ENCODE measurements around the gene KYAT1. TPM values are rescaled to one million over a fixed set of nuclear protein-coding genes. Genes with fewer than 3 reads are reported as not detected.

The KYAT1 gene
- total and polyA plus RNA-seq, 2 of the 13 experiments (the other 11 are each of a cell fraction or from before 2014, with no cell fraction given), result 9.2 to 46.5 TPM

DNA sequence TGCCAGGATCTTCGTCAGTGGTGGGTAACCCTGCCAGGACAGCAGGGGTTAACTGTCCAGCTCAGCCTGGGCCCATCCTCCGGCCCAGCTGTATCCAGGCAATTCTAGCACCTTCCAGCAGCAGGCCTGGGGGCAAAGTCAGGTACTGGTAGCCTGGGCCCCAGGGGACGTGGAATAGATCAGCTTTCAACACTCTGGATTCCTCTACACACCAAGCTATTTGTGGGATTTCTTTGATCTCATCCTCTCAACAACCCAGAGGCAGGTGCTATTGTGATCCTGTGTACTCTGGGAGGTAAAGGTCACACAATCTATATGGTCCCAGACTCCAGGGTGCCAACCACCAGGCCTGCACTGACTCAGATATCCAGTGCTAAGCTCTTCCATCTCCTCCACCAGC is 43.4 kb downstream of the KYAT1 start (continued):
- TF ChIP-seq SYNCRIP (IDR thresholded peaks at IDR 0.05; ENCODE audit: insufficient read depth, low read depth, low read length) (no peak), HOMEZ (CRISPR knock-in tag; IDR thresholded peaks at IDR 0.05; ENCODE audit: low read depth) (peak; percentile 47; the same call in 1 of the 2 replicates), MED13 (CRISPR knock-in tag; IDR thresholded peaks at IDR 0.05) (no peak), ZNF318 (CRISPR knock-in tag; IDR thresholded peaks at IDR 0.05) (no peak), PHB2 (IDR thresholded peaks at IDR 0.05; ENCODE audit: partially characterized antibody) (no peak), TOPORS (CRISPR knock-in tag; IDR thresholded peaks at IDR 0.05) (no peak), THAP11 (CRISPR knock-in tag; IDR thresholded peaks at IDR 0.05) (no peak), TCF7L2 (IDR thresholded peaks at IDR 0.05; ENCODE audit: low read depth, low read length) (no peak), ONECUT2 (CRISPR knock-in tag; IDR thresholded peaks at IDR 0.05) (no peak), MYPOP (CRISPR knock-in tag; IDR thresholded peaks at IDR 0.05) (peak; percentile 59; the same call in 1 of the 2 replicates), CTCF (CRISPR knock-in tag; IDR thresholded peaks at IDR 0.05) (no peak), ZNF678 (CRISPR knock-in tag; IDR thresholded peaks at IDR 0.05) (no peak), ZBTB38 (CRISPR knock-in tag; IDR thresholded peaks at IDR 0.05) (peak; percentile 66)
- TF ChIP-seq, protein P1, sequence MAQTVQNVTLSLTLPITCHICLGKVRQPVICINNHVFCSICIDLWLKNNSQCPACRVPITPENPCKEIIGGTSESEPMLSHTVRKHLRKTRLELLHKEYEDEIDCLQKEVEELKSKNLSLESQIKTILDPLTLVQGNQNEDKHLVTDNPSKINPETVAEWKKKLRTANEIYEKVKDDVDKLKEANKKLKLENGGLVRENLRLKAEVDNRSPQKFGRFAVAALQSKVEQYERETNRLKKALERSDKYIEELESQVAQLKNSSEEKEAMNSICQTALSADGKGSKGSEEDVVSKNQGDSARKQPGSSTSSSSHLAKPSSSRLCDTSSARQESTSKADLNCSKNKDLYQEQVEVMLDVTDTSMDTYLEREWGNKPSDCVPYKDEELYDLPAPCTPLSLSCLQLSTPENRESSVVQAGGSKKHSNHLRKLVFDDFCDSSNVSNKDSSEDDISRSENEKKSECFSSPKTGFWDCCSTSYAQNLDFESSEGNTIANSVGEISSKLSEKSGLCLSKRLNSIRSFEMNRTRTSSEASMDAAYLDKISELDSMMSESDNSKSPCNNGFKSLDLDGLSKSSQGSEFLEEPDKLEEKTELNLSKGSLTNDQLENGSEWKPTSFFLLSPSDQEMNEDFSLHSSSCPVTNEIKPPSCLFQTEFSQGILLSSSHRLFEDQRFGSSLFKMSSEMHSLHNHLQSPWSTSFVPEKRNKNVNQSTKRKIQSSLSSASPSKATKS (CRISPR knock-in tag; IDR thresholded peaks at IDR 0.05), result no peak
- TF ChIP-seq, protein P2, sequence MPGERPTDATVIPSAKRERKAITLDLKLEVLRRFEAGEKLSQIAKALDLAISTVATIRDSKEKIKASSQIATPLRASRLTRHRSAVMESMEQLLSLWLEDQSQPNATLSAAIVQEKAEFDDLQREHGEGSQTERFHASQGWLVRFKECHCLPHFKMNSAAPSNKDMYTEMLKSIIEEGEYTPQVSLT (CRISPR knock-in tag; IDR thresholded peaks at IDR 0.05; ENCODE audit: borderline replicate concordance, low read depth), result 0 out of 2 replicates have a peak, but pooled peaks have one; percentile 59
